ENCODE data around the gene IMMP2L. TPM values are rescaled to one million over a fixed set of nuclear protein-coding genes. Genes with fewer than 3 reads are reported as not detected.

The IMMP2L gene
- total RNA-seq, 4 donors from 2014 or later, result 12.0 to 22.2 (median 17.5) TPM

GRCh38 chr7:111173990-111174389 lies 388.3 kb downstream of the IMMP2L start:
- no peaks in the 10 kb centered on the region for H3K27me3 ChIP-seq
- no peaks in the 10 kb centered on the region for H3K9me3 ChIP-seq
- DNase-seq (ENCODE audit: extremely low spot score), result no peak
- 89% methylated on average over 2 of the region's 2 CpGs for WGBS
- intact Hi-C loops (cut with DNase I), result no loop called here
- H3K4me1 ChIP-seq, result peaks cover 0 to 7% (median 0%) of the 10 kb centered on the region in 4 donors
- no peaks in the 10 kb centered on the region for H3K36me3 ChIP-seq
- TF ChIP-seq POLR2A (IDR thresholded peaks at IDR 0.05; ENCODE audit: low read depth), result no peak
- TF ChIP-seq EP300 (IDR thresholded peaks at IDR 0.05), result no peak
- no peak for TF ChIP-seq CTCF (IDR thresholded peaks at IDR 0.05)
- H3K27ac ChIP-seq (replicated peaks in 1 of 4), result no peak overlapping the region
- H3K4me3 ChIP-seq, result no peak overlapping the region

GRCh38 chr7:111173528-111173927 lies 388.8 kb downstream of the IMMP2L start:
- 92% methylated on average over 2 of the region's 2 CpGs for WGBS
- intact Hi-C loops (cut with DNase I), result no loop called here

GRCh38 chr7:111172564-111173257 lies 389.6 kb downstream of the IMMP2L start:
- TF ChIP-seq POLR2A (IDR thresholded peaks at IDR 0.05; ENCODE audit: low read depth), result no peak
- TF ChIP-seq POLR2AphosphoS5 (IDR thresholded peaks at IDR 0.05), result no peak
- no peak for TF ChIP-seq CTCF (IDR thresholded peaks at IDR 0.05)
- no peak for TF ChIP-seq EP300 (IDR thresholded peaks at IDR 0.05)
- intact Hi-C loops (cut with DNase I), result no loop called here
- Histone ChIP-seq H3K27me3 (no peaks in the 10 kb centered on the region), H3K4me3 (no peak overlapping the region), H3K4me1 (peaks cover 0 to 18% (median 6%) of the 10 kb centered on the region in 4 donors), H3K36me3 (no peaks in the 10 kb centered on the region), H3K9me3 (no peaks in the 10 kb centered on the region), H3K27ac (replicated peaks in 1 of 4) (no peak overlapping the region)
- WGBS, result 80% methylated on average over 2 of the region's 2 CpGs
- DNase-seq (ENCODE audit: extremely low spot score), result no peak

More at GRCh38 chr7:111173528-111173927, 388.8 kb downstream of the IMMP2L start:
- no peak overlapping the region for H3K27ac ChIP-seq (replicated peaks in 1 of 4)
- H3K36me3 ChIP-seq, result no peaks in the 10 kb centered on the region
- no peak for DNase-seq (ENCODE audit: extremely low spot score)
- H3K4me1 ChIP-seq, result peaks cover 0 to 12% (median under 1%) of the 10 kb centered on the region in 4 donors
- H3K27me3 ChIP-seq, result no peaks in the 10 kb centered on the region
- H3K9me3 ChIP-seq, result no peaks in the 10 kb centered on the region
- TF ChIP-seq EP300 (IDR thresholded peaks at IDR 0.05) (no peak), POLR2A (IDR thresholded peaks at IDR 0.05; ENCODE audit: low read depth) (no peak), CTCF (IDR thresholded peaks at IDR 0.05) (no peak), POLR2AphosphoS5 (IDR thresholded peaks at IDR 0.05) (no peak)
- H3K4me3 ChIP-seq, result no peak overlapping the region

- no peaks in the 10 kb centered on the region for H3K9me3 ChIP-seq
- H3K36me3 ChIP-seq, result no peaks in the 10 kb centered on the region
- WGBS, result 29% methylated on average over 2 of the region's 2 CpGs
- TF ChIP-seq EP300 (IDR thresholded peaks at IDR 0.05) (no peak), CTCF (IDR thresholded peaks at IDR 0.05) (no peak)
- no peak overlapping the region for H3K27ac ChIP-seq (replicated peaks in 1 of 4)
- intact Hi-C loops (cut with DNase I), result no loop called here
- H3K4me1 ChIP-seq, result peaks cover 0 to 18% (median 6%) of the 10 kb centered on the region in 4 donors
- no peak for DNase-seq (ENCODE audit: extremely low spot score)
- no peak overlapping the region for H3K4me3 ChIP-seq
- no peaks in the 10 kb centered on the region for H3K27me3 ChIP-seq
Observed at GRCh38 chr7:111168182-111168581, 394.1 kb downstream of the IMMP2L start.

- H3K9me3 ChIP-seq, result no peaks in the 10 kb centered on the region
- no peak for DNase-seq (ENCODE audit: extremely low spot score)
- H3K27me3 ChIP-seq, result no peaks in the 10 kb centered on the region
- no peak overlapping the region for H3K27ac ChIP-seq (replicated peaks in 1 of 4)
- no peak overlapping the region for H3K4me3 ChIP-seq
- no peak for TF ChIP-seq POLR2A (IDR thresholded peaks at IDR 0.05; ENCODE audit: low read depth)
- no peak for TF ChIP-seq CTCF (IDR thresholded peaks at IDR 0.05)
- TF ChIP-seq EP300 (IDR thresholded peaks at IDR 0.05), result no peak
- TF ChIP-seq POLR2AphosphoS5 (IDR thresholded peaks at IDR 0.05), result no peak
- H3K36me3 ChIP-seq, result no peaks in the 10 kb centered on the region
- intact Hi-C loops (cut with DNase I), result no loop called here
- 95% methylated on average over 1 of the region's 1 CpG for WGBS
- peaks cover 0 to 12% (median 6%) of the 10 kb centered on the region in 4 donors for H3K4me1 ChIP-seq
Observed at GRCh38 chr7:111164442-111164841, 397.9 kb downstream of the IMMP2L start.

Measured in esophagus muscularis mucosa (tissue), 4 donors.